ENCODE measurements around the gene BTNL9. TPM values are rescaled to one million over a fixed set of nuclear protein-coding genes. Genes with fewer than 3 reads are reported as not detected.
"Not testable (repeated sequence)": the region's sequence is repeated elsewhere in the genome, so short reads cannot be mapped to it uniquely, and the experiment has no call there.

The BTNL9 gene
- total RNA-seq, 2 experiments from 2014 or later, result not detected

GRCh38 chr5:181044093-181044599 is 4.1 kb downstream of the BTNL9 start:
- H3K4me1 Mint-ChIP-seq (ENCODE audit: low read depth), result no peaks in the 10 kb centered on the region
- no peaks in the 10 kb centered on the region for H3K36me3 Mint-ChIP-seq (ENCODE audit: low read depth)
- H3K27me3 Mint-ChIP-seq, result peaks cover 35% of the 10 kb centered on the region
- ATAC-seq (no peak), DNase-seq (no peak)
- POLR2A ChIA-PET, result no interaction called here
- CTCF ChIA-PET, result no interaction called here
- H3K4me3 Mint-ChIP-seq, result no peak overlapping the region
- H3K9me3 Mint-ChIP-seq, result no peaks in the 10 kb centered on the region
- H3K27ac Mint-ChIP-seq, result no peak overlapping the region
- intact Hi-C loops (cut with micrococcal nuclease), result no loop called here
- no peak for TF ChIP-seq CTCF (IDR thresholded peaks at IDR 0.05)

GRCh38 chr5:181044662-181045305 is 4.7 kb downstream of the BTNL9 start:
- ATAC-seq (no peak), DNase-seq (no peak)
- Mint-ChIP-seq H3K27ac (no peak overlapping the region), H3K4me3 (no peak overlapping the region), H3K36me3 (ENCODE audit: low read depth) (no peaks in the 10 kb centered on the region), H3K4me1 (ENCODE audit: low read depth) (no peaks in the 10 kb centered on the region), H3K27me3 (peaks cover 41% of the 10 kb centered on the region), H3K9me3 (no peaks in the 10 kb centered on the region)
- intact Hi-C loops (cut with micrococcal nuclease), result no loop called here
- ChIA-PET CTCF (no interaction called here), POLR2A (no interaction called here)
- no peak for TF ChIP-seq CTCF (IDR thresholded peaks at IDR 0.05)

GRCh38 chr5:181045316-181045715 is 5.2 kb downstream of the BTNL9 start:
- intact Hi-C loops (cut with micrococcal nuclease), result no loop called here
- ChIA-PET POLR2A (no interaction called here), CTCF (no interaction called here)
- ATAC-seq (no peak), DNase-seq (no peak)
- no peak overlapping the region for H3K4me3 Mint-ChIP-seq
- H3K27ac Mint-ChIP-seq, result no peak overlapping the region
- peaks cover 37% of the 10 kb centered on the region for H3K27me3 Mint-ChIP-seq
- H3K9me3 Mint-ChIP-seq, result no peaks in the 10 kb centered on the region
- no peaks in the 10 kb centered on the region for H3K36me3 Mint-ChIP-seq (ENCODE audit: low read depth)
- no peak for TF ChIP-seq CTCF (IDR thresholded peaks at IDR 0.05)
- no peaks in the 10 kb centered on the region for H3K4me1 Mint-ChIP-seq (ENCODE audit: low read depth)

GRCh38 chr5:181045857-181046256 is 5.8 kb downstream of the BTNL9 start:
- intact Hi-C loops (cut with micrococcal nuclease); H3K9me3 Mint-ChIP-seq; DNase-seq; H3K4me1 Mint-ChIP-seq (ENCODE audit: low read depth); H3K27ac Mint-ChIP-seq; H3K36me3 Mint-ChIP-seq (ENCODE audit: low read depth); POLR2A ChIA-PET; CTCF ChIA-PET; ATAC-seq; H3K4me3 Mint-ChIP-seq: not testable (repeated sequence)
- H3K27me3 Mint-ChIP-seq, result peaks cover 40% of the 10 kb centered on the region

GRCh38 chr5:181047288-181047687 is 7.2 kb downstream of the BTNL9 start:
- H3K9me3 Mint-ChIP-seq, result peaks cover 3% of the 10 kb centered on the region
- CTCF ChIA-PET, result no interaction called here
- intact Hi-C loops (cut with micrococcal nuclease), result no loop called here
- no peak overlapping the region for H3K27ac Mint-ChIP-seq
- ATAC-seq (no peak), DNase-seq (no peak)
- no peak for TF ChIP-seq CTCF (IDR thresholded peaks at IDR 0.05)
- no peak overlapping the region for H3K4me3 Mint-ChIP-seq
- peaks cover 1% of the 10 kb centered on the region for H3K36me3 Mint-ChIP-seq (ENCODE audit: low read depth)
- H3K27me3 Mint-ChIP-seq, result peaks cover 44% of the 10 kb centered on the region
- POLR2A ChIA-PET, result no interaction called here
- peaks cover 4% of the 10 kb centered on the region for H3K4me1 Mint-ChIP-seq (ENCODE audit: low read depth)
